HK-2 (cell line): ENCODE measurements around the gene DYNLT4.
A peak's percentile ranks its signal among the peaks of the same experiment; 100 is the strongest.
"Not testable (repeated sequence)": the region's sequence is repeated elsewhere in the genome, so short reads cannot be mapped to it uniquely, and the experiment has no call there.

ENCODE experiments used
- DNase-seq: peaks from one replicate; pipeline ENCODE4 v3.0.0-alpha.2; 2018; ENCODE audit not compliant: unreplicated experiment

DYNLT4 gene

GRCh38 chr1:44808938-44809917 is 2.1 kb upstream of the DYNLT4 start:
- DNase-seq = peak; percentile 53

DNA sequence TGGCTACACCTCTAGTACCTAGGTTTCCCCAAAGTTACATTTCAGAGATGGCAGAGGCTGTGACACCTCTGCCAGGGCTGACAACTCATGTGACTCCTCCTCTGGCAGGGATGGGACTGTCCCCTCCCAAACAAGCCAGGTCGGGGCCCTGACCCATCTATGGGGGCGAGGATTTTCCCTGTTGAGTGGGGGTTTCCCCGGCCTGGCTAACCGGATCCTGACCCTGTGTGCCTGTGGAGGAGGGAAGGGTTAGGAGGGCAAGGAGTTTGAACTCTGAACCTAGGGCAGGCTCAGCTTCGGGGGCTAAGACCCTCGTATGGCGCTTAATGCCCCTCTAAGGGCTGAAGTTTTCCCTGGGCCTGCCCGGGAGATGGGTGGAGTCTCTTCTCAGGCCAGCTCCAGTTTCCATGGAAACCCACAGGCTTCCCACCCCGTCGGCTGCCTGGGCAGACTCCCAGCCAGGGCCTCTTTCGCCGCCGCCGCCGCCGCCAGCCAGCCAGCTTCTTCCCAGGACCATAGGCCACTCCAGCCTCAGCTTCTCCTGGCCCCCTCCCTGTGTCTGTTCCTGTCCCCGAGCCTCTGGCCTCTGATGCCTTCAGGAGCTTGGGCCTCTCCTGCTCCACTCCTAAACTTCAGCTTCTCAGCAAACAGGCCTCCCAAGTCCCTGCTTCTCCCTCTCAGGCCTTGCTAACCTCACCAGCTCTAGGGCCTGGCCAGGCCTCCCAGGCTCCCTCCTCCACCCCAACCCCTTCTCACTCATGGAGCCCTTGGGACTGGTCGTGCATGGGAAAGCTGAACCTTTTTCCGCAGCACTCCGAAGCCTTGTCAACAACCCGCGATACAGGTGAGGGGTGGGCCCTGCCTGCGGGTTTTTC is 1.1 kb upstream of the DYNLT4 start, which contains the start of gene BTBD19:
BTBD19 (plus strand) TSS at position 461 of the 875 bp plus-strand sequence; CDS start at position 759, 298 bp downstream.
- DNase-seq = peak; percentile 85

DNA sequence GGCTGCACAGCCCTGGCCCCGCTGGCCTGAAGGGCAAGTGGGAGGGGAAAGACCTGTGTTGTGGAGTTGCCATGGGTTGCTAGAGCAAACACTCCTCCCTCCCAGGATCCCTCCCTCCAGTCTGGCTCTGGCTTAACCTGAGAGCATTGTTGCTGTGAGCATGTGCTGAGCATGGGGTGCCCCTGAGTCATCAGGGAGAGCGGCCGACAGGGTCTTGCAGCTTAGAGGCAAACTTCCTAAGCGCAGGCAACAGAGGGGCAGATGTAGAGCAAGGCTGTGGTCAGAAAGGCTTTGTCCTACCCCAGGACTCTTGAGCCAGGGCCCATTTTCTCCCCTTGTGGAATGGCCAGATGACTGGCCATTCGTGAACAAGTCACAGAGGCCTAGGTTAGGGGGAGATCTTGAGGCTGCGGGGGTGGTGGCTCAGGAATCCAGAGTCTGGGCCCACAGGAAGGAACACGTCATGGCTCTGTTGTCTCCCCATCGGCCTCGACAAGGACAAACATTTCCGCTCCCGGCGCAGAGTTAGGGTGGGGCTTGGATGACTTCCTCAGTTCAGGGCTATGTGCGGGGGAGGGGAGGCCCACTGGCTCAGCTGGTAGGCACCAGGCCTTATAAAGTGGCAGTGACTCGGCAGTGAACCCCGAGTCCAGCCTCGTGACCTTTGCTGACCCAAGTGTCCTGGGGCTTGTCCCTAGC is 362 bp upstream of the DYNLT4 start:
- peak; percentile 97 for DNase-seq

DNA sequence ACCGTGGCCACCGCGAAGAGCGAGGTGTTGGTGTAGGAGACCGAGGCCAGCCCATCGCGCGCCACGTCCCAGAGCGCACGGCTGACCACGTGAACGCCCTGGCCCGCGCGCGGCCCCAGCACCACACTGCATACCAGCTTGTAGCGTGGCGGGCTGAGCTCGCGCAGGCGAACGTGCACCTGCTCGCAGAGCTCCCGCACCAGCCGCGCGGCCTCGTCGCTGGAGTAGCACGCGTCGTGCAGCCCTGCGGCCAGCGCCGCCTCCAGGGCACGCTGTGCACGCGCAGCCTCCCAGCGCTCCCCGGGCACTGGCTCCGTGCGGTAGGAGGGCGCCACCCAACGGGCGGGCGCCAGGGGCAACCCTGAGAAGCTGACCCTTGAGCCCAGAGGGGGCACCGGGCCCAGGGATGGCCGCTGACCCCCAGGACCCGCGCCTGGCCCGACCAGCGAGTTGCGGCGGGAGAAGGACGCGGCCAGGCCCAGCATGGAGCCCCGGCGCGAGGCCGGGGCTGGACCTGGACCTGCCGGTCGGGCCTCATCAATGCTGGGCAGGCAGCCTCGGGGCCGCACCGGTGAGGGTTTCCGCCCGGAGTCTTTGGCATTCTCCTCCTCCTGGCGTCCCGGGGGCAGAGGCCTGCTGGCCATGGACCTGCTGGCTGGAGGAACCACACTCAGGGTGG is 987 bp downstream of the DYNLT4 start:
- DNase-seq = no peak

- no peak for DNase-seq
Measured at GRCh38 chr1:44805311-44806024, 1.7 kb downstream of the DYNLT4 start.

GRCh38 chr1:44803312-44804095 is 3.6 kb downstream of the DYNLT4 start:
- DNase-seq = no peak

- DNase-seq = no peak
Measured at GRCh38 chr1:44803062-44803311, 4.2 kb downstream of the DYNLT4 start.

DNA sequence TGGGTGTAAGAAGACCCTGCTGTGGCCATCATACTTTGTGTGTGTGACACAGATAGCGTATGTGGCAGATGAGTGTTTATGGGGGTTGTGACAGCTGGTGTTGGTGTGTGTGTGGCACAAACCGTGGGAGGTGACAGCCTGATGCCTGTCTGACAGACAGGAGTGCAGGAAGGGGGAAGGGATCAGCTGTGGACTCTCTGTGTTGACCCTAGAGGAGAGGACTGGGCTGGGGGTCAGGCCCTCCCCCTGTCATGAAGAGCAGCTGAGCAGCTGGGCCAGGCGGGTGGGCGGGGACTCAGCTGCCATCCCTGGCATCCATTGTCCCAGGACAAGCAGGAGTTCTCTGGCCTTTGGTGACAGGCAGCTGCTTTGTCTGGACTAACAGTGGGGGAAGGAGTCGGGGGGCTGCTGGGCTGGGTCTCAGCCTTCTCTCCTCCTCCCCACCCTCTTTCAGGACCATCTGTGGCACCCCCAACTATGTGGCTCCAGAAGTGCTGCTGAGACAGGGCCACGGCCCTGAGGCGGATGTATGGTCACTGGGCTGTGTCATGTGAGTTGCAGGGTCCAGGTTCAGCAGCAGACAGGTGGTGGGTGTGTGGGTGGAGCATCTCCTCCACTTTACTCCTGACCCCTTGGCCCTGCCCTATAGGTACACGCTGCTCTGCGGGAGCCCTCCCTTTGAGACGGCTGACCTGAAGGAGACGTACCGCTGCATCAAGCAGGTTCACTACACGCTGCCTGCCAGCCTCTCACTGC is 4.7 kb downstream of the DYNLT4 start:
- DNase-seq = no peak

DNA sequence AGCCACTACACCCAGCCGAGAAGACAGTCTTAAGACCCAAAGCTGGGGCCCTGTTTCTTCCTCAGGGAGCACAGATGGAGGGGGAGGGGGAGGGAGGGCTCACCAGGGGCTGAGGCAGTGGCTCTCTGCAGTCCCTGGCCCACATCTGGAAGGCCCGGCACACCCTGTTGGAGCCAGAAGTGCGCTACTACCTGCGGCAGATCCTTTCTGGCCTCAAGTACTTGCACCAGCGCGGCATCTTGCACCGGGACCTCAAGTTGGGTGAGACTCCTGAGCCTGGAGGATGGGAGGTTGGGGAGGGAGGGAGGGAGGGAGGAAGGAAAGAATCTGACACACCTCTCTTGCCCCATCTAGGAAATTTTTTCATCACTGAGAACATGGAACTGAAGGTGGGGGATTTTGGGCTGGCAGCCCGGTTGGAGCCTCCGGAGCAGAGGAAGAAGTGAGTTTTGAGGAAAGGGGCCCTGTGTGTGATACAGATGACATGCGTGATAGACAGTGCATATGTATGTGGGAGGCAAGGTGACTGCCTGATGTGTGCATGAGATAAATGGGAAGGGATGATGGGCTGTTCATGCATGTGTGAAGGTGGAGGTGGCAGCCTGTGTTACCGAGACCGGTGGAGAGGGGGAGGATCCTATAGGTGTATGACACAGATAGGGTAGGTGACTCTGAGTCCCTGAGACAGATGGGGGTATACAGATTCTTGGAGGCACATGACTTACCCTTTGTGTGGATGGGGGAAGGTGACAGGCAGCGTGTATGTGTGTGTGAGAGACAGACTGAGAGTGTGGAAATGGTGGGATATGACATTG is 5.5 kb downstream of the DYNLT4 start:
- no peak for DNase-seq

DNA sequence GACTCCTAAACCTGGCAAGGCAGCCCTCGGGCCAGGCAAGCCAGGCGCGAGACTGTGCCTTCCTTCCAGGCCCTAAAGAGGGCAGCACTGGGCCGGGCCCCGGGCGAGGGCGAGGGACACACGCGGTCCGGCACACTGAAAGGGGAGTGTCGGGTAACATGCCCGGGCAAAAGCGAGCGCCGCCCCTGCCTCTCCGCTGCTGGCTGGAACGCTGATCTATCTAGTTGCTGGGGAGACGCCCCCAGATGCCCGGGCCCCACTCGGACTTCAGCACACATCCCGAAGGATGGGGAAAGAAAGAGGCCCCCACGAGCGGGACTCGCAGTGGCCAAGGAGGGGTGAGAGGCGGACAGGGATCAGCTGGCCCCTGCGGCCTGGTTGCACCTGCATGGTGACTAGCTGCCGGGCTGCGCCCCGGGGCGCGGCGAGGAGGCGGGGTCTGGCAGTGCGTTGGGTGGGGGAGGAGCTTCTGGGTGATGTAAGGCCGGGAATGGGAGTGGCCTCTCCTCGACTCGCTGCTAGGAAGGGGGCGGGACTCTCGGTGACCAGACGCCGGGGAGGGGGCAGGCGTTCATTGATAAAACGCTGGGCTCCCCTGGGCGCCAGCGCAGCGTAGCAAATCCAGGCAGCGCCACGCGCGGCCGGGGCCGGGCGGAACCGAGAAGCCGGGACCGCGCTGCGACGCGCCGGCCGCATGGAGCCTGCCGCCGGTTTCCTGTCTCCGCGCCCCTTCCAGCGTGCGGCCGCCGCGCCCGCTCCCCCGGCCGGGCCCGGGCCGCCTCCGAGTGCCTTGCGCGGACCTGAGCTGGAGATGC is 7.2 kb downstream of the DYNLT4 start, which contains the start of gene PLK3:
PLK3 (plus strand) TSS at position 608 of the 815 bp plus-strand sequence; CDS start at position 695, 87 bp downstream.
- peak; percentile 98 for DNase-seq

DNA sequence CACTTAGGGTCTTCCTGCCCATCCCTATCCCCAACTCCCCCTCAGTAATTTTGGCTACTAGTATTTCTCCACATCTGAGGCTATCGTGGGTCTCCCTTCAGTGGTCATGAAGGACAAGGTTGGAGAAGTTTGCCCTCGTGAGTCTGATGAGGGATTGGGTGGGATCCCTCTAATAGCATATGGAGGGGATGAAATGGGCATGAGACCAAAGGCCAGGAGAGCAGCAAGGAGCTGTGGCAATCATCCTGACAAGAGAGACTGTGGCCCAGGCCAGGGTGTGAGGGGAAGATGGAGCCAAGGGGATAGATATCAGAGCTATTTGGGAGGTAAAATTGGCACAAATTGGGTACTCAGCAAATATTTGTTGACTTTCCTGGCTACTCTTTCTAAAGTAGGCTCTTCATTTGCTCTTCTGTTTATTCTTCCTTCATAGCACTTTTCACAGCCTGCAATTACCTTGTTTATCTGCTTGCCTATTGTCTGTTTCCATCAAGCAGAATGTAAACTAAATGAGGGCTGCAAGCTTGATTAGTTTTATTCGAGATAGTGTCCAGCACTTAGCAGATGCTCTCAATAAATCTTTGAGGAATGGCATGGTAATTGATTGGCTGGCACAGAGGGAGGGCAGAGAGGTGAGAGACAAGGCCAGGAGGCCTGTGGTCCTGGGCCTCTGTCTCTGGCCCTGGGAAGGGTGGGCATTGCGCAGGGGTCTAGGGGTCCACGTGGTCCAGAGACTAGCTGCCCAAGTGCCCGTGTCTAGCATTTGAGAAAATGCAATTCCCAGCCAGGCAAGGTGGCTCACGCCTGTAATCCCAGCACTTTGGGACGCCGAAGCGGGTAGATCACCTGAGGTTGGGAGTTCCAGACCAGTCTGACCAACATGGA is 8.4 kb downstream of the DYNLT4 start:
- no peak for DNase-seq

- not testable (repeated sequence) for DNase-seq
Measured at GRCh38 chr1:44797886-44798285, 9.3 kb downstream of the DYNLT4 start.

DNA sequence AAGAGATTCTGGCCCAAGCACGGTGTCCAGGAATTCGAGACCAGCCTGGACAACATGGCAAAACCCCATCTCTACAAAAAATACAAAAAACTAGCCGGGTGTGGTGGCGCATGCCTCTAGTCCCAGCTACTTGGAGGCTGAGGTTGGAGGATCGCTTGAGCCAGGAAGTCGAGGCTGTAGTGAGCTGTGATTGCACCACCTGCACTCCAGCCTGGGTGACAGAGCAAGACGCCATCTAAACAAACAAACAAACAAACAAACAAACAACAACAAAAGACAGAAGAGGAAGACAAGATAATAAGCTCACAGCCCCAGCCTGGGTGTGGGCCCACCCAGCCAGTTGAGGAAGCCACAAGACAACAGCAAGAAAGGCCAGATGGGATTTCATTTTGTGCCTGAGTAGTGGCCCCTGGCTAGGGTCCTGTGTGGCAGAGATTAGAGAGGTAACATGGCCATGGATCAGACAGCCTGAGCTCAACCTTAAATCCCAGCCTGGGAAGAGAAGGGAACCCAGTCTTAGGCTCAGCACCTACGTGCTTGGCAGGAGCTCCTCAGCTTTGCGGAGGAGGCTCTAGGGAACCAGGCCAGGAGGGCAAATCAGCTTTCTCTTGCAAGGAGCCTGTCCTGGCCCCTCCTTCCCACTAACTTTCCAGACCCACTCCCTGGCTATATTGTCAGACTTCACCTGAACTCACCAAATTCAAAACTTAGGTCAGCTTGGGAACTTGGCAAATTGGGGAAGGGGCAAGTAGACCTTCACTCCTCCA is 14.2 kb downstream of the DYNLT4 start:
- DNase-seq = no peak

- DNase-seq = no peak
Measured at GRCh38 chr1:44790968-44791801, 16.0 kb downstream of the DYNLT4 start.
